Breast epithelium (tissue), 4 donors: ENCODE measurements around the gene CLDN6. TPM values are rescaled to one million over a fixed set of nuclear protein-coding genes. Genes with fewer than 3 reads are reported as not detected.

Source experiments
- DNase-seq, 2 donors: peaks; one replicate each; pipeline ENCODE4 v3.0.0-alpha.2; 2019; ENCODE audit warnings: low spot score in 2 of 2
- H3K27ac ChIP-seq, 2 donors: fragments of 200-600 bp; sonication (generic) in 1 of 2; one replicate each; pipeline ENCODE4 v1.5.1; 2016 to 2019; ENCODE audit warnings: mild to moderate bottlenecking in 1 of 2
- H3K27me3 ChIP-seq, 2 donors: fragments of 200-600 bp; sonication (generic) in 1 of 2; one replicate each; pipeline versions ENCODE4 v1.5.1 to v1.6.0; 2017 to 2019; ENCODE audit warnings: control low read depth in 1 of 2, mild to moderate bottlenecking in 1 of 2
- H3K36me3 ChIP-seq: fragments of 200-600 bp; one replicate; pipeline ENCODE4 v1.5.1; 2019
- H3K4me1 ChIP-seq, 2 donors: fragments of 200-600 bp; sonication (generic); one replicate each; pipeline ENCODE4 v1.5.1; 2016 to 2019; ENCODE audit warnings: control low read depth in 1 of 2
- H3K4me3 ChIP-seq, 3 donors: fragments of 200-600 bp; sonication (generic); 1 replicate in 2 of 3; 2 replicates in 1 of 3; pipeline ENCODE4 v1.5.1; 2016 to 2019; ENCODE audit warnings: mild to moderate bottlenecking in 3 of 3, moderate library complexity in 2 of 3
- H3K9me3 ChIP-seq, 2 donors: fragments of 200-600 bp; sonication (generic) in 1 of 2; one replicate each; pipeline ENCODE4 v1.5.1; 2016 to 2019; ENCODE audit warnings: control low read depth in 1 of 2
- POLR2A ChIP-seq: fragments of 450-650 bp; IDR thresholded peaks from one replicate; pipeline ENCODE4 v1.6.1; 2016; ENCODE audit warnings: antibody characterized with exemption, mild to moderate bottlenecking, moderate library complexity
- POLR2AphosphoS5 ChIP-seq, 3 donors: sonication (generic); formaldehyde crosslinking; IDR thresholded peaks; one replicate each; pipeline ENCODE4 v1.6.1; 2017; ENCODE audit warnings: antibody characterized with exemption in 3 of 3
- intact Hi-C: fragments of 100-400 bp; cut with DNase I; formaldehyde crosslinking; loops from one replicate; pipeline ENCODE4 v1.15.1; 2023; ENCODE audit warnings: low total_unique reads
- total RNA-seq, 3 donors: library from RNA; depleted of rRNA; stranded (reverse); fragments of >200 nt; gene quantifications; one replicate each; pipeline ENCODE4 v1.1.0, GENCODE V29; 2016
- TF ChIP-seq, protein P1 (sequence below), 3 donors: fragments of 450-650 bp; IDR thresholded peaks; one replicate each; pipeline ENCODE4 v1.5.1; 2016 to 2017; ENCODE audit warnings: antibody characterized with exemption in 3 of 3, mild to moderate bottlenecking in 3 of 3, moderate library complexity in 3 of 3

The CLDN6 gene
- total RNA-seq, 3 donors from 2014 or later = not detected

- DNase-seq = no peak
- intact Hi-C loops = no loop called here
- Histone ChIP-seq H3K27ac (no peak overlapping the region), H3K27me3 (peaks cover 0 to 3% of the 10 kb centered on the region in 2 donors), H3K36me3 (no peaks in the 10 kb centered on the region), H3K9me3 (no peaks in the 10 kb centered on the region), H3K4me1 (no peaks in the 10 kb centered on the region), H3K4me3 (no peak overlapping the region)
- no peak for TF ChIP-seq POLR2AphosphoS5 (IDR thresholded peaks at IDR 0.05)
- TF ChIP-seq POLR2A = no peak
- TF ChIP-seq, protein P1, sequence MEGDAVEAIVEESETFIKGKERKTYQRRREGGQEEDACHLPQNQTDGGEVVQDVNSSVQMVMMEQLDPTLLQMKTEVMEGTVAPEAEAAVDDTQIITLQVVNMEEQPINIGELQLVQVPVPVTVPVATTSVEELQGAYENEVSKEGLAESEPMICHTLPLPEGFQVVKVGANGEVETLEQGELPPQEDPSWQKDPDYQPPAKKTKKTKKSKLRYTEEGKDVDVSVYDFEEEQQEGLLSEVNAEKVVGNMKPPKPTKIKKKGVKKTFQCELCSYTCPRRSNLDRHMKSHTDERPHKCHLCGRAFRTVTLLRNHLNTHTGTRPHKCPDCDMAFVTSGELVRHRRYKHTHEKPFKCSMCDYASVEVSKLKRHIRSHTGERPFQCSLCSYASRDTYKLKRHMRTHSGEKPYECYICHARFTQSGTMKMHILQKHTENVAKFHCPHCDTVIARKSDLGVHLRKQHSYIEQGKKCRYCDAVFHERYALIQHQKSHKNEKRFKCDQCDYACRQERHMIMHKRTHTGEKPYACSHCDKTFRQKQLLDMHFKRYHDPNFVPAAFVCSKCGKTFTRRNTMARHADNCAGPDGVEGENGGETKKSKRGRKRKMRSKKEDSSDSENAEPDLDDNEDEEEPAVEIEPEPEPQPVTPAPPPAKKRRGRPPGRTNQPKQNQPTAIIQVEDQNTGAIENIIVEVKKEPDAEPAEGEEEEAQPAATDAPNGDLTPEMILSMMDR (IDR thresholded peaks at IDR 0.05) = no peak
These were observed 26.3 kb downstream of the CLDN6 start for GRCh38 chr16:2991566-2992261.

GRCh38 chr16:2990891-2991290, 27.1 kb downstream of the CLDN6 start:
- TF ChIP-seq POLR2A (no peak), POLR2AphosphoS5 (IDR thresholded peaks at IDR 0.05) (no peak)
- TF ChIP-seq, protein P1 (IDR thresholded peaks at IDR 0.05) = no peak
- H3K27me3 ChIP-seq = peaks cover 0 to 3% of the 10 kb centered on the region in 2 donors
- no peak for DNase-seq
- no peaks in the 10 kb centered on the region for H3K9me3 ChIP-seq
- H3K27ac ChIP-seq = no peak overlapping the region
- H3K36me3 ChIP-seq = no peaks in the 10 kb centered on the region
- intact Hi-C loops = no loop called here
- H3K4me3 ChIP-seq = no peak overlapping the region
- H3K4me1 ChIP-seq = no peaks in the 10 kb centered on the region

DNA sequence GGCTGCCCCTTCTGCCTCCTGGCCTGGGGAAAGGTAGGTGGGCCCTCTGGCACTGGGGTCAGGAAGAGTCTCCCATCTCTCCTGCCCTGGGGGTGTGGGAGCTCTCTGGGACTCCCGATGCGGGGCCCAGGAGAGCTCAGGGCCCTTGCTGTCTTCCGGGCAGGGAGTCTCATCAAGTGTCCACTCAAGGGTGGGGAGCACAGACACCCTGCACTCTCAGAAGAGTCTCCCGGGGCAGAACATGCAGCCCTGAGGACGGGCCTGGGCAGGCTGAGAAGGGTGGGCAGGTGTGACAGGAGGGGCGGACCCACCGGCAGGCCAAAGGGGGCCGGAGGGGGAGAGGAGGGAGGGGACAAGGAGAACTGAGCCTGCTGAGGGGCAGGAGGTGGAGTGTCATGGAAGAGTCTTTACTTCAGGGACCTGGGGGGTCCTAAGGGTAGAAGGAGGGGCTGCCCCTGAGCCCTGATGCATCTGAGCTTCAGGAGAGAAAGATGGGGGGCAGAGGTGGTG, 29.3 kb downstream of the CLDN6 start:
- intact Hi-C loops = no loop called here

GRCh38 chr16:2987833-2988232, 30.1 kb downstream of the CLDN6 start:
- no peak for DNase-seq
- Histone ChIP-seq H3K27me3 (peaks cover 0 to 3% of the 10 kb centered on the region in 2 donors), H3K36me3 (no peaks in the 10 kb centered on the region), H3K4me1 (peaks cover 0 to 6% of the 10 kb centered on the region in 2 donors), H3K27ac (no peak overlapping the region), H3K4me3 (no peak overlapping the region), H3K9me3 (no peaks in the 10 kb centered on the region)
- TF ChIP-seq POLR2A (no peak), POLR2AphosphoS5 (IDR thresholded peaks at IDR 0.05) (no peak)
- TF ChIP-seq, protein P1 (IDR thresholded peaks at IDR 0.05) = no peak
- intact Hi-C loops = no loop called here

More for the DNA sequence above, 29.3 kb downstream of the CLDN6 start:
- Histone ChIP-seq H3K9me3 (no peaks in the 10 kb centered on the region), H3K4me3 (no peak overlapping the region), H3K27ac (no peak overlapping the region), H3K27me3 (peaks cover 0 to 3% of the 10 kb centered on the region in 2 donors), H3K4me1 (peaks cover 0 to 4% of the 10 kb centered on the region in 2 donors), H3K36me3 (no peaks in the 10 kb centered on the region)
- TF ChIP-seq, protein P1 (IDR thresholded peaks at IDR 0.05) = no peak
- TF ChIP-seq POLR2A (no peak), POLR2AphosphoS5 (IDR thresholded peaks at IDR 0.05) (no peak)
- no peak for DNase-seq

DNA sequence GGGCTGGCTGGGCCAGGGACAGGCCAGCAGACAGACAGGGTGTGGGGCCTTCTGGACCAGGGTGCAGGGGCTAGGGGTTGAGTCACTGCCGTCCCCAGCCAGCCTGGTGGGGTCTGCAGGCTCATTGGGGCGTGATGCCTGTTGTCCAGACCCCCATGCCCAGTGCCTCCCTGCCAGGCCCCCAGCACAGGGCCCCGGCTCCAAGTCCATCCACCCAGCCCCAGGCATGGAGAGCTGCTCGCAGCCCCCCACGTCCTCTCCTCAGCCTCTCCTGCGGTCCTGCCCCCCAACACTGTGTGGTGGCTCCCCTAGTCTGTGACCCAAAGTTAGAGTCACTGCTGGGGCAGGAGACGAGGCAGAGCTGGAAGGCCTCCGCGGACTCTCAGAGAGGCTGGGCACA, 30.7 kb downstream of the CLDN6 start:
- TF ChIP-seq POLR2A = no peak
- TF ChIP-seq, protein P1 (IDR thresholded peaks at IDR 0.05) = no peak
- TF ChIP-seq POLR2AphosphoS5 (IDR thresholded peaks at IDR 0.05) = no peak
- Histone ChIP-seq H3K36me3 (no peaks in the 10 kb centered on the region), H3K27ac (no peak overlapping the region), H3K9me3 (no peaks in the 10 kb centered on the region), H3K27me3 (peaks cover 0 to 3% of the 10 kb centered on the region in 2 donors), H3K4me1 (peaks cover 0 to 6% of the 10 kb centered on the region in 2 donors), H3K4me3 (no peak overlapping the region)
- intact Hi-C loops = no loop called here
- DNase-seq = no peak
